RPMI8226 (cell line): ENCODE measurements around the gene C1orf105.
A peak's percentile ranks its signal among the peaks of the same experiment; 100 is the strongest.
"Not testable (repeated sequence)": the region's sequence is repeated elsewhere in the genome, so short reads cannot be mapped to it uniquely, and the experiment has no call there.

Experiments
- DNase-seq: peaks from one replicate; pipeline ENCODE4 v3.0.0-alpha.2; 2015

The C1orf105 gene

DNA sequence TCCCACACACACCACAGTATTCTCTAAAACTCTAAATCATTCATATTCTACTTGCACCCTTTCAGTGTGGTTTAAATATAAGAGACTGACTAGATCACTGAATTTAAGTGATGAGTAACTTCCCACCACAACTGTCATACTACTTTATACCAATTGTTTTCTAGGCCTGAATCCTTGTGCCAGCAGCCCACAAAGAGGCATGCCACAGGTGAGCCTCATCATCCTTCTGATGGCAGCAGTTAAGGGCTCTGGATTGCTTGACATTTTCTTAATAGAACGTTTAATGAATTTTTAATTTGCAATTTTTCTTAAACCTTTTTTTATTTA, 9.6 kb downstream of the C1orf105 start:
- no peak for DNase-seq

DNA sequence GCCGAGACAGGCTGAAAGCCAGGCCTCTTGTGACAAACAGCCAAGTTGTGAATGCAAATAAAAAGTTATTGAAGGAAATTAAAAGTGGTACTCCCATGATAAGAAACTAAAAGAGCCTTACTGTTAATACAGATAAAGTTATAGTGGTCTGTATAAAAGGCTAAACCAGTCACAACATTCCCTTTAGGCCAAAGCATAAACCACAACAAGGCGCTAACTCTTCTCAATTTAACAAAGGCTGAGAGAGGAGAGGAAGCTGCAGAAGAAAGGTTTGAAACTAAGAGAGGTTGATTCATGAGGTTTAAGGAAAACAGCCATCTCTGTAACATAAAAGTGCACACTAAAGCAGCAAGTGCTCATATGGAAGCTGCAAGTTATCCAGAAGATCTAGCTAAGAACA, 10.7 kb downstream of the C1orf105 start:
- DNase-seq = no peak

GRCh38 chr1:172431721-172432192, 11.3 kb downstream of the C1orf105 start:
- no peak for DNase-seq

GRCh38 chr1:172437183-172437582, 16.7 kb downstream of the C1orf105 start:
- not testable (repeated sequence) for DNase-seq

- DNase-seq = no peak
Measured at GRCh38 chr1:172442404-172442803, 21.9 kb downstream of the C1orf105 start.

DNA sequence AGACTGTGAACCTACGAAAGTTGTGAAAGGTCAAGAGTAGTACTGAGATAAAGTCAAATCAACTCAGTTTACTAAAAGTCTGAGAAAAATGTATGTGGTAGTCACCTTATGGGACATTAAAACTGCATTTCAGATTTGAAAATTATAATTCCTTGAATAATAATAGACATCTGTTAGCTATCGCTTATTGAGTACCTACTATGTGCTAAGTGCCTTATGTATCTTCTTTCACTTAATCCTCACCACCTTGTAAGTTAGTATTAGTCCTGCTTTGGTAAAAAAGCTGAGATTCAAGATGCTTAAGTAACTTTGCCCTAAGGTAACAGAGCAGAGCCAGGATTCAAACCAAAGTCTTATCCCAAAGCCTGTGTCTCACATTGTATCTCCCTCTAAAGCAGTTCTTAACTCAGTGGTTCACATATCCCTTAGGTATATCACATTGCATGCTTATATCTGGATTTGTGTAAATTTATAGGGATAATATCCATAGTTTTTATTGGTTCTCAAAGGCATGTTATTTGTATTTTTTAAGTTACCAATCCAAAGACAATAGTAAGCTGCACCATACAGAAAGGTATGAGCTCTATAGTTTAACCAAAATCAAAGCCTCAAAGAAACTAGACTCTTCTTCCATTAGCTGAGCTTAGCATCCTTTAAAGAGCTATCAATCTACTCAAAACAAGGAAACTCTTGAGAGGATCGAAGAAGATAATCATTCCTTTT, 22.5 kb downstream of the C1orf105 start:
- no peak for DNase-seq

- DNase-seq = peak; percentile 96
Measured at GRCh38 chr1:172443666-172444453, 23.4 kb downstream of the C1orf105 start, which contains the start of gene PIGC. PIGC (minus strand) TSS chr1:172444069; CDS start chr1:172442622, 1,447 bp downstream.

- no peak for DNase-seq
Measured at GRCh38 chr1:172446547-172446946, 26.1 kb downstream of the C1orf105 start.

GRCh38 chr1:172447641-172448040, 27.2 kb downstream of the C1orf105 start:
- DNase-seq = no peak

DNA sequence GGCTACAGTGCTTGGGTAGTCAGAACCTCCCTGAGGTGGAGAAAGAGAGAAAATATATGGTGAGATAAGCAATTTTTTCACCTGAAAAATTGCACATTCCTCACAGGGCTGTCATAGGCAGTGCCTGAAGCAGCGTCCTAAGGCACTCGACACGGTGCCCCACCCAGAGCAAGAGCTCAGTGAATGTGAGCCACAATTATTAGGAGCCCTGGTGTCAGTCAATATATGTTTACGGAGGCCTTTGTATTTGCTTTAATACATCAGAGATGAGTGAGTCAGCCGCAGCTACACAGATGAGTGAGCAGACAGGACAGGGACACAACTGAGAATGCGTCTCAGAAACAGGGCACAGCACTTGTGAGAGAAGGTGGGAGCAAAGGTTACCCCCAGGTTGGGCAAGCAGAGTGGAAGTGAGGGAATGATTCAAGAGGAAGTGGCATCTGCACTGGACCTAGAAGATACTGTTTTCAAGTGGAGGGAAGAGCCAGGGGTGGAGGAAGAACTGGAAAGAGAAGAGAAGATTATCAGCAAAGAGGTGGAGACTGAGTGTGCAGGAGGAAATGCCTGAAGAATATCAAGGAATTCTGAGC, 28.6 kb downstream of the C1orf105 start:
- DNase-seq = no peak

DNA sequence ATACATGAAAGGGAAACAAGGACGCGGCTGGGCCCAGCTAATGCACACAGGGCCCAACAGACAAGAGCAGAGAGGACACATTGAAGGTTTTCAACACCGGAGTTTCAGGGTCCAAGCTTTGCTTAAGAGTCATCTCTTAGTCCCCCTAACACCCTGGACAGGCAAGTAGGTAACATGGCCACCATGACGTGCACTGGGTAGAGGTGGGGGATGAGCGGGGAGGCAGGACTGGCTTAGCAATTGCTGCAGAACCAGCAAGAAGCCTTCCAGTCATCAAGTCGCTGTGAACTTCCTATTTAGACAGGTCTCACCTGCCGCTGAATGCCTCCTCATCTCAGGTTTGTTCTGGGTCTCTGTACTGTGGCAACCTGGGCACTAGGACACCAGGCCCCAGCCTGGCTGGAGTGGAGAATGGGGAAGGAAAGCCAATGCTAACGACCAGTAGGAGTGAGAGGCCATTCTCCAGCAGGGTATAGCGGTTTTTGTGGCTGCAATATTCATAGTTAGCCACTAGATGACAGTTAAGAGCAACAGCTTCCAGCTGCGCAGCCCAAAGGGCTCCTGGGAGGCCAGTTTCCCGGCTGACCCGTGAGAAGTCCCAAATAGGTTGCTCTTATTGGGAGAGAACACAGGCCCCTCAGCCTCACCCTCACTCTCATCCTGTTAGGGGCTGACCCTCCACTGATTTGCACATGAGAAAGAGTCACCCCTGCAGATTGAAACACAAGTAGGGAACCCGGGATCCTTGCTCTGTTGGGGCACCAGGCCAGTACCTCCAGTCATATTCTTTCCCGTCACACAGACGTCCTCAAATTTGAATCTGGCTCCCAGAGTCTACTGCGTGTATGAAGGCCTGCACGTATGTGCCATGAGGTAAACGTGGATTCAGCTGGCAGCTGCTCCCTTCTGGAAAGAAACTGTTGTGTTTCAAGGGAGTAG, 29.4 kb downstream of the C1orf105 start:
- peak; percentile 69 for DNase-seq

GRCh38 chr1:172450524-172450885, 30.0 kb downstream of the C1orf105 start:
- DNase-seq = no peak

DNA sequence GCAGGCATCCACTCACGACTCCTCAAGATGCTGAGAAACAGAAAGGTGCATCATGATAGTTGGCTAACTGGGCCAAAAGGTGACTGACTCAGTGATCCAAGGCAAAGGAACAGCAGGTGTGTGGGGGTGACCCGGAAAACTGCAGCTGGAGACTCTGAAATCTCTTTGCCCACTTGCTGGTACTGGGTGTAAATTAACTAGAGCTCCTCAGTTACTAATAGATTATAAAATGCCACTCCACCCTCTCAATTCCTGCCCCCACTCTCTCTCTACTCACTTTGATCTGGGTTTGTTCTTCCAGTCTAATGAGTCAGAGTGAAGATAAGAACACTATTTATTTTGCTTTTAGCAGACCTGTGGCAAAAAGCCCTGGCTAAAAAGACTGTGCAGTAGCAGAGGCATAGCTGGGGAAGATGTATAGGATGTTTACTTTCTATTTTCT, 30.5 kb downstream of the C1orf105 start:
- DNase-seq = no peak

- no peak for DNase-seq
Measured at GRCh38 chr1:172452536-172453152, 32.2 kb downstream of the C1orf105 start.

- DNase-seq = no peak
Measured at GRCh38 chr1:172453153-172453545, 32.7 kb downstream of the C1orf105 start.

DNA sequence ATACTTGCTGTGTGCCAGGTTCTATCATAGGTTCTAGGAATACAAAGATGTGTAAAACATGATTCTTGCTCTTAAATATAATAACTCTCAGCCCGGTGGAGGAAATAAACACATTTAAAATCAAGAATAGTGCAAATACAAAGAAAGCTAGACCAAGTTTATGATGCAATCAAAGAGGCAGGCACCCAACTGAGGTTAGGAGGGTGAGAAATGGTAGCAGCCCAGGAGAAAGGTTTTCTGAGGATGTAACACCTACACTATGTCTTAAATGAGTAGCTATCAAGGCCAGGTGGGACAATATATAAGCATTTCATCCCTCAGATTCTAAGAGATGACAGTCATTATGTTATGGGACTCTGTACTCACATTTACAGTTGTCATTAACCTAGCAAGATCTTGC, 33.1 kb downstream of the C1orf105 start:
- DNase-seq = no peak

GRCh38 chr1:172455451-172455850, 35.0 kb downstream of the C1orf105 start:
- DNase-seq = no peak

- no peak for DNase-seq
Measured at GRCh38 chr1:172456344-172456769, 35.9 kb downstream of the C1orf105 start.

DNA sequence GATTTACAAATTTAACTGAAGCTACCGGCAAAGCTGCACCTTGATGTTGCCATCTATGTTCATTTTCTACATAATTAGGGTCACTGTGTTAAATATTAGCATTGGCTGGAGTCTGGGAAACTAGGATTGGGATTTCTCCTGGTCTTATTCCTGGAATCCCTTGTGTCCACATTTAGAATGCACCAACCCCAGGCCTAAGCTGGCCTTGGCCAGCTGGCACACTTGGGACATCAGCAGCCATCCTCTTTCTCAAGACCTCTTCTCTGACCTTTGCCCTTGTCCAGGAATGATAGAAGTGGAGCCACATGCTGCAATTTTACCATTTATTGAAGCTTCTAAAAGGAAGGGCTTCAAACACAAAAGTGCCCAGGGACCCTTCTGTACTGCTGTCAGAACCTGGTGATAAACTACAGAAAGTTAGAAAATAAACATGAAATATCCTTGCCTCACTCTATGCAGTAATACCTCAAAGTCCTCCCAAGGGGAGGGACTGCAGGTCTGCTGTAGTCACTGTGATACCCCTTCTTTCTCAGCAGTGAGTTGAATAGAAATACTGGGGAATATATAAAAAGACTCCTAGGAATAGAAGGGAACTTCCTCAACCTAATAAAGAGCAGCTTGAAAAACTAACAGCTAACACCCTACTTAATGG, 37.1 kb downstream of the C1orf105 start:
- no peak for DNase-seq

- DNase-seq = no peak
Measured at GRCh38 chr1:172460177-172460576, 39.7 kb downstream of the C1orf105 start.

- DNase-seq = no peak
Measured at GRCh38 chr1:172460887-172461315, 40.4 kb downstream of the C1orf105 start.

DNA sequence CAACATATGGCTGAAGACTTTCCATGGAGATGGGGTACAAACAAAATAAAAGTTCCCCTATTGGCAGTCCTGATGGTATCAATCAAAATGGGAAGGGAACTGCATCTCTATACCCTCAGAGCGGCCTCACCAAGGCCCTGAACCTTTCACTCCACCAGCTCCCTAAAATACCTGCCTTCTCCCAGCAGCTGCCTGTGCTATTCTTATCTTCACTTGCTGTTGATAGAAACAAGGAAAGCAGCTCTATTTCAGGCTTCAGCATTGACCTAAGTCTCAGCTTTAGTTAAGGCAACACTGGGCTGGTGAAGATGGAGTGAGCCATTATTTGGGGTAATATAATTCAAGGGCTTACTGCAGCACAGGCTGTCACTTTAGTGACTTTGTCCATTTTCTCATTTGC, 45.1 kb downstream of the C1orf105 start:
- no peak for DNase-seq
